IMR-90 (cell line): ENCODE data around the gene MAVS. TPM values are rescaled to one million over a fixed set of nuclear protein-coding genes. Genes with fewer than 3 reads are reported as not detected.

Experiments used
- ATAC-seq: fragments of 200-7000 bp; cut with Tn5 transposase; 2 replicates; pipeline ENCODE4 v1.9.1; 2020; ENCODE audit warnings: low read depth, mild to moderate bottlenecking, moderate library complexity
- BruUV-seq: library from RNA; stranded (reverse); fragments of 400-500 nt; replicated peaks from 2 replicates; lab custom pipeline; 2021; lab: Mats Ljungman, UMichigan
- CTCF ChIA-PET: fragments of 300-600 bp; formaldehyde crosslinking; extraction: SDS; loops from one replicate; lab custom pipeline; 2021; ENCODE audit warnings: antibody characterized with exemption; lab: Yijun Ruan, JAX
- POLR2A ChIA-PET: fragments of 300-600 bp; sonication (Branson Sonifier 250); formaldehyde crosslinking; loops from one replicate; lab custom pipeline; 2022; ENCODE audit warnings: antibody characterized with exemption; ENCODE audit not compliant: unreplicated experiment; lab: Charles Lee
- DNase-seq: peaks from one replicate; pipeline ENCODE4 v3.0.0; 2013
- H2AFZ ChIP-seq: replicated peaks from 2 replicates; pipeline ENCODE3; 2013; ENCODE audit warnings: low read length, mild to moderate bottlenecking; ENCODE audit not compliant: poor library complexity
- H2AK5ac ChIP-seq: 2 replicates; pipeline ENCODE4 v1.6.1; 2013; ENCODE audit warnings: low read depth, low read length, inconsistent platforms
- H2AK9ac ChIP-seq: replicated peaks from 2 replicates; pipeline ENCODE3; 2013; ENCODE audit warnings: mild to moderate bottlenecking, low read depth, low read length, moderate library complexity; ENCODE audit not compliant: poor library complexity
- H2BK120ac ChIP-seq: 2 replicates; pipeline ENCODE4 v1.6.1; 2013; ENCODE audit warnings: low read depth, low read length, inconsistent platforms
- H2BK15ac ChIP-seq: 3 replicates; pipeline ENCODE4 v1.6.1; 2013; ENCODE audit warnings: low read depth, low read length, inconsistent platforms
- H2BK20ac ChIP-seq: 2 replicates; pipeline ENCODE4 v1.6.1; 2013; ENCODE audit warnings: low read depth, mild to moderate bottlenecking, inconsistent platforms, low read length, moderate library complexity
- H2BK5ac ChIP-seq: 2 replicates; pipeline ENCODE4 v1.6.1; 2013; ENCODE audit warnings: mild to moderate bottlenecking, low read depth, low read length, inconsistent platforms; ENCODE audit not compliant: poor library complexity, severe bottlenecking
- H3K14ac ChIP-seq: replicated peaks from 2 replicates; pipeline ENCODE4 v1.6.1; 2013; ENCODE audit warnings: low read depth, low read length, inconsistent platforms
- H3K18ac ChIP-seq: 2 replicates; pipeline ENCODE4 v1.6.1; 2013; ENCODE audit warnings: low read depth, low read length, control low read depth
- H3K23ac ChIP-seq: 2 replicates; pipeline ENCODE4 v1.6.1; 2013; ENCODE audit warnings: low read depth, low read length, inconsistent platforms
- H3K27ac ChIP-seq: 2 replicates; pipeline ENCODE4 v1.5.1; 2013; ENCODE audit warnings: mild to moderate bottlenecking, control low read depth, low read length; ENCODE audit not compliant: insufficient read depth
- H3K27me3 ChIP-seq: 2 replicates; pipeline ENCODE4 v1.6.1; 2013; ENCODE audit warnings: low read length; ENCODE audit not compliant: control insufficient read depth, insufficient read depth
- H3K36me3 ChIP-seq: 2 replicates; pipeline ENCODE4 v1.6.1; 2013; ENCODE audit warnings: low read length, mixed read lengths; ENCODE audit not compliant: control insufficient read depth, insufficient read depth
- H3K4ac ChIP-seq: 2 replicates; pipeline ENCODE4 v1.6.1; 2013; ENCODE audit warnings: low read depth, low read length, inconsistent platforms
- H3K4me1 ChIP-seq: 2 replicates; pipeline ENCODE4 v1.6.1; 2013; ENCODE audit warnings: low read length, mixed read lengths; ENCODE audit not compliant: control insufficient read depth, insufficient read depth
- H3K4me2 ChIP-seq: 2 replicates; pipeline ENCODE4 v1.6.1; 2013; ENCODE audit warnings: low read depth, mild to moderate bottlenecking, control low read depth, low read length, moderate library complexity
- H3K4me3 ChIP-seq: 2 replicates; pipeline ENCODE4 v1.5.1; 2013; ENCODE audit warnings: low read depth, mild to moderate bottlenecking, control low read depth, low read length, moderate library complexity; ENCODE audit not compliant: insufficient read depth
- H3K56ac ChIP-seq: 2 replicates; pipeline ENCODE4 v1.6.1; 2013; ENCODE audit warnings: low read length, inconsistent platforms; ENCODE audit not compliant: insufficient read depth; ENCODE audit errors: extremely low read depth
- H3K79me1 ChIP-seq, 2 experiments: 2 replicates each; pipeline ENCODE4 v1.6.1; 2013; ENCODE audit warnings: low read length in 2 of 2, inconsistent platforms in 1 of 2, low read depth in 1 of 2
- H3K9ac ChIP-seq: 2 replicates; pipeline ENCODE4 v1.6.1; 2013; ENCODE audit warnings: low read depth, low read length, control low read depth
- H3K9me1 ChIP-seq: 2 replicates; pipeline ENCODE4 v1.6.1; 2013; ENCODE audit warnings: low read length, inconsistent platforms; ENCODE audit not compliant: insufficient read depth
- H3K9me3 ChIP-seq: 2 replicates; pipeline ENCODE4 v1.6.1; 2013; ENCODE audit warnings: low read length; ENCODE audit not compliant: control insufficient read depth, insufficient read depth
- H4K20me1 ChIP-seq: 2 replicates; pipeline ENCODE4 v1.6.1; 2013; ENCODE audit warnings: low read length, inconsistent platforms; ENCODE audit not compliant: insufficient read depth
- H4K5ac ChIP-seq: 2 replicates; pipeline ENCODE4 v1.6.1; 2013; ENCODE audit warnings: mild to moderate bottlenecking, low read depth, low read length, control low read depth
- H4K8ac ChIP-seq, 2 experiments: 2 replicates each; pipeline ENCODE4 v1.6.1; 2013; ENCODE audit warnings: low read depth in 2 of 2, low read length in 2 of 2, control low read depth in 1 of 2, inconsistent platforms in 1 of 2
- H4K91ac ChIP-seq: 2 replicates; pipeline ENCODE4 v1.6.1; 2013; ENCODE audit warnings: low read depth, low read length, inconsistent platforms; ENCODE audit not compliant: insufficient read depth
- BHLHE40 ChIP-seq: fragments of 150-350 bp; IDR thresholded peaks from 2 replicates; pipeline ENCODE4 v1.6.1; 2016; ENCODE audit warnings: mild to moderate bottlenecking, low read depth, low read length
- MAZ ChIP-seq: IDR thresholded peaks from 2 replicates; pipeline ENCODE4 v1.6.1; 2012; ENCODE audit warnings: low read depth, mild to moderate bottlenecking, low read length, improper control_type of control experiment, moderate library complexity, borderline replicate concordance
- WGBS, 2 experiments: methylation state at CpG; one replicate each; pipeline versions ENCODE4 v1.1.5 to v1.1.7; 2013; ENCODE audit warnings: missing lambda C conversion rate in 2 of 2; ENCODE audit not compliant: insufficient read length in 1 of 2; ENCODE audit errors: extremely low coverage in 2 of 2; 5-methylcytosine and 5-hydroxymethylcytosine counted together
- dilution Hi-C: fragments of 300-500 bp; cut with HindIII; formaldehyde crosslinking; loops from one replicate; pipeline ENCODE4 v1.14.3; 2018; ENCODE audit warnings: low sequenced_read_pairs; ENCODE audit not compliant: unreplicated experiment
- in situ Hi-C: fragments of 300-500 bp; cut with MboI; formaldehyde crosslinking; loops from 3 replicates; pipeline ENCODE4 v1.14.3; 2019; ENCODE audit warnings: low sequenced_read_pairs, inconsistent platforms, mixed read lengths
- intact Hi-C: fragments of 100-400 bp; cut with micrococcal nuclease; formaldehyde crosslinking; loops from 2 replicates; pipeline ENCODE4 v1.10.0; 2022
- polyA plus RNA-seq, 3 experiments: library from polyadenylated mRNA; depleted of rRNA; stranded (reverse); fragments of >200 nt; gene quantifications; 2 replicates each; pipeline ENCODE4 v1.2.3, GENCODE V29; 2012; ENCODE audit warnings: low replicate concordance in 1 of 3
- total RNA-seq: library from RNA; depleted of rRNA; stranded (reverse); fragments of >200 nt; gene quantifications from 2 replicates; pipeline ENCODE4 v1.2.3, GENCODE V29; 2012

The MAVS gene
- total and polyA plus RNA-seq, 2 of the 4 experiments (the other 2 are of a cell fraction) = 10.4 to 15.6 TPM

DNA sequence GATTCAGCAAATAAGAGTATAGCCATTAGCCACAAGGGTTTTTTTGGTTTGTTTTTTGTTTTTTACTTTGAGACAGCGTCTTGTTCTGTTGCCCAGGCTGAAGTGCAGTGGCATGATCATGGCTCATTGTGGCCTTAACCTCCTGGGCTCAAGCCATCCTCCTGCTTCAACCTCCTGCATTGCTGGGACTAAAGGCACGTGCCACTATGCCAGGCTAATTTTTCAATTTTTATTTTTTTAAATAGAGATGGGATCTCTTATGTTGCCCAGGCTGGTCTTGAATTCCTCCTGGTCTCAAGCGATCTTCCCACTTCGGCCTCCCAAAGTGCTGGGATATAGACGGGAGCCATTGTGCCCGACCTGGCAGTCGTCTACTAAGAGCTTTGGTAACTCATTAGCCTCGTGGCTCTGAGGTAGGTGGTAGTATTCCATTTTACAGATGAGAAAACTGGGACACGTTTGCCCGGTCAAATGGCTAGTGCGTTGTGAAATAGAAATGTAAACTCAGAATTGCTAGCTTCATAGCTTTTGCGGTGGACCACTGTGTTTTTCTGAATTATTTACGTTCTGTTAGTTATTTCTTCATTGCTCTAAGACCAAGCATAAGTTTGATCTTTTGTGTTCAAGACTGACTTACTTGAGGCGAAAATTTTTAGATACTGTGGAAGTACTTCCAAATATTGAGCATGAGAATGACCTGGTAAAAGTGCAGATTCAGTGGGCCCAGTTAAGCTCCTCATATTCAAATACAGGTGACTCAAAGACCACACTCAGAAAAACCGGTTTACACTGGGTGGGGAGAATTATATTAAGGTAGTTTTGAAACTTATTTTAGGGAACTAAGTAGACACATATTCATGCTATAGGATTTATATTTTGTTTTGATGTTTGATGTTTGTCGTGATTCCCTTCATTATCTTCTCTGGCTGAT is 44.6 kb downstream of the MAVS start:
- Histone ChIP-seq H3K27ac (no peak overlapping the region), H3K4me1 (peaks cover 14% of the 10 kb centered on the region), H4K20me1 (peaks cover 67% of the 10 kb centered on the region), H2BK20ac (no peak overlapping the region), H2BK120ac (no peak overlapping the region), H3K36me3 (peaks cover 8% of the 10 kb centered on the region), H3K4me3 (peak overlapping the region; percentile 76), H3K14ac (no peak overlapping the region), H2BK5ac (no peak overlapping the region), H3K56ac (0 out of 2 replicates have a peak overlapping the region, but pooled peaks have one; percentile 94), H3K4me2 (peak overlapping the region; percentile 98), H4K5ac (no peak overlapping the region), H3K9ac (peak overlapping the region; percentile 43), H2AK5ac (no peak overlapping the region), H4K8ac (no peak overlapping the region), H3K79me1 (peaks cover 7 to 35% of the 10 kb centered on the region in 2 experiments; a peak in 3 of 4 replicates), H3K18ac (no peak overlapping the region), H2AFZ (no peak overlapping the region), H3K4ac (no peak overlapping the region), H3K9me1 (peaks cover 14% of the 10 kb centered on the region), H2BK15ac (no peak overlapping the region), H4K91ac (no peak overlapping the region), H2AK9ac (peak overlapping the region; percentile 39), H3K23ac (no peak overlapping the region; the same call in 1 of the 2 replicates), H3K27me3 (no peaks in the 10 kb centered on the region), H3K9me3 (no peaks in the 10 kb centered on the region)
- no TSS peak for BruUV-seq
- CTCF ChIA-PET = no interaction called here
- 47% methylated on average over 7 of the region's 16 CpGs; no CpG with 5 or more reads in 1 of the 2 experiments for WGBS, 2 experiments
- POLR2A ChIA-PET = no interaction called here
- in situ Hi-C loops = loop anchor here (10.0 kb wide), 1 partner anchor 194 kb away; no protein-coding TSS in a partner anchor
- ATAC-seq (no peak), DNase-seq (no peak)
- intact Hi-C loops = no loop called here
- dilution Hi-C loops = no loop called here
- TF ChIP-seq MAZ (no peak), BHLHE40 (peak; percentile 37; the same call in 1 of the 2 replicates)
